ENCODE measurements around the gene C19orf12. TPM values are rescaled to one million over a fixed set of nuclear protein-coding genes. Genes with fewer than 3 reads are reported as not detected.

The C19orf12 gene
- total and polyA plus RNA-seq, 3 donors from 2014 or later, result 20.8 to 40.5 (median 28.8) TPM

GRCh38 chr19:29753190-29753933 lies 38.3 kb upstream of the C19orf12 start:
- no peaks in the 10 kb centered on the region for H3K4me1 ChIP-seq
- TF ChIP-seq POLR2A (IDR thresholded peaks at IDR 0.05) (no peak), CTCF (IDR thresholded peaks at IDR 0.05) (no peak)
- peak overlapping the region in 1 of 2 donors; percentile 17 for H3K4me3 ChIP-seq
- H3K36me3 ChIP-seq (ENCODE audit: low read depth, missing control alignments), result no peaks in the 10 kb centered on the region
- 58 to 69% methylated on average over 11 to 16 of the region's 16 CpGs for WGBS, 2 donors
- intact Hi-C loops (cut with DNase I; ENCODE audit: low total_unique reads), result no loop called here
- no peaks in the 10 kb centered on the region for H3K9me3 ChIP-seq
- DNase-seq, result peak; percentile 68
- no peaks in the 10 kb centered on the region for H3K27me3 ChIP-seq
- H3K27ac ChIP-seq, result no peak overlapping the region

- WGBS, 2 donors, result 56 to 59% methylated on average over 11 of the region's 11 CpGs
- Histone ChIP-seq H3K27me3 (no peaks in the 10 kb centered on the region), H3K4me3 (no peak overlapping the region), H3K36me3 (ENCODE audit: low read depth, missing control alignments) (no peaks in the 10 kb centered on the region), H3K4me1 (no peaks in the 10 kb centered on the region), H3K9me3 (no peaks in the 10 kb centered on the region), H3K27ac (no peak overlapping the region)
- intact Hi-C loops (cut with DNase I; ENCODE audit: low total_unique reads), result no loop called here
- TF ChIP-seq CTCF (IDR thresholded peaks at IDR 0.05) (no peak), POLR2A (IDR thresholded peaks at IDR 0.05) (no peak)
- DNase-seq, result no peak
Measured at GRCh38 chr19:29752450-29753025, 37.5 kb upstream of the C19orf12 start.

GRCh38 chr19:29751932-29752331 lies 36.9 kb upstream of the C19orf12 start:
- no peaks in the 10 kb centered on the region for H3K9me3 ChIP-seq
- TF ChIP-seq POLR2A (IDR thresholded peaks at IDR 0.05), result no peak
- TF ChIP-seq CTCF (IDR thresholded peaks at IDR 0.05), result no peak
- no peaks in the 10 kb centered on the region for H3K27me3 ChIP-seq
- H3K4me1 ChIP-seq, result no peaks in the 10 kb centered on the region
- H3K27ac ChIP-seq, result no peak overlapping the region
- H3K36me3 ChIP-seq (ENCODE audit: low read depth, missing control alignments), result no peaks in the 10 kb centered on the region
- H3K4me3 ChIP-seq, result no peak overlapping the region
- DNase-seq, result no peak
- intact Hi-C loops (cut with DNase I; ENCODE audit: low total_unique reads), result no loop called here
- WGBS, 2 donors, result 68 to 87% methylated on average over 3 of the region's 3 CpGs

- intact Hi-C loops (cut with DNase I; ENCODE audit: low total_unique reads), result no loop called here
- no peak overlapping the region for H3K27ac ChIP-seq
- 83 to 87% methylated on average over 5 of the region's 5 CpGs for WGBS, 2 donors
- no peaks in the 10 kb centered on the region for H3K9me3 ChIP-seq
- no peaks in the 10 kb centered on the region for H3K27me3 ChIP-seq
- H3K4me3 ChIP-seq, result no peak overlapping the region
- no peaks in the 10 kb centered on the region for H3K4me1 ChIP-seq
- H3K36me3 ChIP-seq (ENCODE audit: low read depth, missing control alignments), result no peaks in the 10 kb centered on the region
- no peak for DNase-seq
- TF ChIP-seq CTCF (IDR thresholded peaks at IDR 0.05) (no peak), POLR2A (IDR thresholded peaks at IDR 0.05) (no peak)
Measured at GRCh38 chr19:29750001-29750400, 34.9 kb upstream of the C19orf12 start.

Measured in testis (tissue), 3 donors.